ENCODE results near the gene VASN. TPM values are rescaled to one million over a fixed set of nuclear protein-coding genes. Genes with fewer than 3 reads are reported as not detected.
A peak's percentile ranks its signal among the peaks of the same experiment; 100 is the strongest.

VASN gene
- total RNA-seq, 2 experiments from 2014 or later = not detected

DNA sequence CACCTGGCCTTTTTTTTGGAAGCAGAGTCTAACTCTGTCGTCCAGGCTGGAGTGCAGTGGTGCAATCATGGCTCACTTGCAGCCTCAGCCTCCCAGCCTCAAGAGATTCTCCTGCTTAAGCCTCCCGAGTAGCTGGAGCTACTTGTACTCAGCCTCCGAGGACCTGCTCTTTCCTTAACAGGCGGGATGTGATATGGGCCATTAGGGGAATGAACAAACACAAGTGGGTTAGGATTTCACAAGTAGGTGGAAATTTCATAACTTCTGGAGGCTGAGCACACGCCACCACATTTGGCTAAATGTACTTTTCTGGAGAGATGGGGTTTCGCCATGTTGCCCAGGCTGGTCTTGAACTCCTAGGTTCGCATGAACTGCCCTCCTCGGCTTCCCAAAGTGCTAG, 24.6 kb upstream of the VASN start:
- no peak overlapping the region for H3K27ac Mint-ChIP-seq
- H3K4me1 Mint-ChIP-seq = peaks cover 20% of the 10 kb centered on the region
- no peak for DNase-seq
- ATAC-seq = no peak
- intact Hi-C loops (cut with DNase I, micrococcal nuclease) = no loop called here
- ChIA-PET CTCF (interaction anchor here (1.3 to 1.6 kb wide), 2 partner anchors 17 to 74 kb away, joined by 3 to 5 read pairs; no protein-coding TSS in a partner anchor), POLR2A (interaction anchor here (0.6 kb wide), 1 partner anchor 17 kb away, joined by 3 read pairs; no protein-coding TSS in a partner anchor)
- H3K9me3 Mint-ChIP-seq (ENCODE audit: low read depth) = no peaks in the 10 kb centered on the region
- peaks cover 7% of the 10 kb centered on the region for H3K36me3 Mint-ChIP-seq (ENCODE audit: low read depth)
- no peak overlapping the region for H3K4me3 Mint-ChIP-seq
- H3K27me3 Mint-ChIP-seq = no peaks in the 10 kb centered on the region

DNA sequence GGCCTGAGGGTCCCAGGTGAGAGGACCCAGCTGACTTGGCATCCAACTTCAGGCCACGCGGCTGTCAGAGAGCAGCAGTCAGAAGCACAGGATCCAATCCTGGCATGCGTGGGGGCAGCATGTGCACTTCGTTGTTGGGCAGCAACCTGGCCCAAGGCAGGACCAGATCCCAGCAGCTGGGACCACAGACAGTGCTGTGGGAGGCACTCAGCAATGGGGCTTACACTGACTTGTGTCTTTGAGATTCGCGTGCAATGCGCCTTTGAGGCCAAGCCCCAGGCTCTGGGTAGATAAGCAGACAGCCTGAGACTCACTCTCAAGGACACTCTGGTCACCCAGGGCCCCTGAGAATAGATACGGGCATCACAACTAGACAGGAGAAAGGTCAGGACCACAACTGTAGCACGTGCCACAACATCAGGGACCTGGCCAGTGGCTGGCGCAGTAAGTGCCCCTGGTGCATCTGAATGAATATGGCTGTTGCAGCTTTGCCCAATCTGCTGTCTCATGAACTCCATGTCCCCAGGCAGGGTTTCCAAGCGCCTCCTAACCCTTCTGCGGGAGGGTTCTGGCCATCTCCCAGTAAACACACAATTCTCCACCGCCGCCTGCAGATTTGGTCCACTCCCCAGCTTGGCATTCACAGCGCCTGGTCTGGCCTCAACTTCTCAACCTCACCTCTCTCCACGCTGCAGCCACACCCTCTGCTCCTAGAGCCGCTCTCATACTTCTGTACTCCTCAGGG, 23.7 kb upstream of the VASN start:
- Mint-ChIP-seq H3K36me3 (ENCODE audit: low read depth) (peaks cover 7% of the 10 kb centered on the region), H3K27me3 (no peaks in the 10 kb centered on the region), H3K4me1 (peaks cover 20% of the 10 kb centered on the region), H3K4me3 (no peak overlapping the region), H3K9me3 (ENCODE audit: low read depth) (no peaks in the 10 kb centered on the region), H3K27ac (no peak overlapping the region)
- intact Hi-C loops (cut with DNase I, micrococcal nuclease) = no loop called here
- POLR2A ChIA-PET = interaction anchor here (0.6 kb wide), 1 partner anchor 18 kb away, joined by 3 read pairs; no protein-coding TSS in a partner anchor
- CTCF ChIA-PET = interaction anchor here (0.6 kb wide), 1 partner anchor 213 kb away, joined by 3 read pairs; no protein-coding TSS in a partner anchor
- DNase-seq (no peak), ATAC-seq (no peak)

DNA sequence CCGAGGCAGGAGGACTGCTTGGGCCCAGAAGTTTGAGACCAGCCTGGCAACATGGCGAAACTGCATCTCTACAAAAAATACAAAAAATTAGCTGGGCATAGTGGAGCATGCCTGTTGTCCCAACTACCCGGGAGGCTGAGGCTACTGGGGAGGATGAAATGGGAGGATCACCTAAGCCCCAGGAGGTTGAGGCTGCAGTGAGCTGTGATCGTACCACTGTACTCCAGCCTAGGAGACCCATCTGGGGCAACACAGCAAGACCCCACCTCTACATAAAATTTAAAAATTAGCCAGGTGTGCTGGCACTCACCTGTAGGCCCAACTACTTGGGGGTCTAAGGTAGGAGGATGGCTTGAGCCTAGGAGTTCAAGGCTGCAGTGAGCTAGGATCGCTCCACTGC, 22.3 kb upstream of the VASN start:
- H3K27me3 Mint-ChIP-seq = no peaks in the 10 kb centered on the region
- ChIA-PET POLR2A (interaction anchor here (1.3 to 1.6 kb wide), 2 partner anchors 42 to 95 kb away, joined by 5 to 6 read pairs; no protein-coding TSS in a partner anchor), CTCF (interaction anchor here (0.6 to 1.6 kb wide), 7 partner anchors 9 to 715 kb away, joined by 3 read pairs; no protein-coding TSS in a partner anchor)
- peak overlapping the region; percentile 36 for H3K4me3 Mint-ChIP-seq
- ATAC-seq = no peak
- no peak overlapping the region for H3K27ac Mint-ChIP-seq
- peaks cover 20% of the 10 kb centered on the region for H3K4me1 Mint-ChIP-seq
- H3K36me3 Mint-ChIP-seq (ENCODE audit: low read depth) = peaks cover 7% of the 10 kb centered on the region
- DNase-seq = no peak
- intact Hi-C loops (cut with DNase I, micrococcal nuclease) = no loop called here
- H3K9me3 Mint-ChIP-seq (ENCODE audit: low read depth) = no peaks in the 10 kb centered on the region

DNA sequence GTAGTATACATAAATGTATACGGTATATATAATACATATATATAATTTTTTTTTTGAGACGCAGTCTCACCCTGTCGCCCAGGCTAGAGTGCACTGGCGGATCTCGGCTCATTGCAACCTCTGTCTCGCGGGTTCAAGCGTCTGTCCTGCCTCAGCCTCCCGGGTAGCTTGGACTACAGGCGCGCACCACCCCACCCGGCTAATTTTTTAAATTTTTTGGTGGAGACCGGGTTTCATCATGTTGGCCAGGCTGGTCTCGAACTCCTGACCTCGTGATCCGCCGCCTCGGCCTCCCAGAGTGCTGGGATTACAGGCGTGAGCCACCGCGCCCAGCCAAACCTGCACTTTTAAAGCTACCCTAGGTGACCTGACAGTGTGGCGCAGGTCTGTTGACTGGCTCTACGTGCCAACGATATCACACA, 21.3 kb upstream of the VASN start:
- POLR2A ChIA-PET = interaction anchor here (0.6 to 1.6 kb wide), 4 partner anchors 43 to 96 kb away, joined by 4 to 6 read pairs (median 4); no protein-coding TSS in a partner anchor
- no peak for DNase-seq
- Mint-ChIP-seq H3K4me3 (peak overlapping the region; percentile 89), H3K27me3 (no peaks in the 10 kb centered on the region), H3K4me1 (peaks cover 20% of the 10 kb centered on the region), H3K9me3 (ENCODE audit: low read depth) (no peaks in the 10 kb centered on the region), H3K27ac (peak overlapping the region; percentile 88), H3K36me3 (ENCODE audit: low read depth) (peaks cover 7% of the 10 kb centered on the region)
- CTCF ChIA-PET = interaction anchor here (0.7 to 2.0 kb wide), 5 partner anchors 18 to 214 kb away, joined by 3 to 10 read pairs (median 3); no protein-coding TSS in a partner anchor
- intact Hi-C loops (cut with DNase I, micrococcal nuclease) = loop anchor here (2.0 to 10.0 kb wide), 8 partner anchors 67 to 608 kb away; partner anchors contain the start of genes SEC14L5 (in 2 of the 2), ADCY9 (in 1 of the 2), CORO7 (in 1 of the 2) and MGRN1 (in 1 of the 2)
- peak; percentile 10 for ATAC-seq

DNA sequence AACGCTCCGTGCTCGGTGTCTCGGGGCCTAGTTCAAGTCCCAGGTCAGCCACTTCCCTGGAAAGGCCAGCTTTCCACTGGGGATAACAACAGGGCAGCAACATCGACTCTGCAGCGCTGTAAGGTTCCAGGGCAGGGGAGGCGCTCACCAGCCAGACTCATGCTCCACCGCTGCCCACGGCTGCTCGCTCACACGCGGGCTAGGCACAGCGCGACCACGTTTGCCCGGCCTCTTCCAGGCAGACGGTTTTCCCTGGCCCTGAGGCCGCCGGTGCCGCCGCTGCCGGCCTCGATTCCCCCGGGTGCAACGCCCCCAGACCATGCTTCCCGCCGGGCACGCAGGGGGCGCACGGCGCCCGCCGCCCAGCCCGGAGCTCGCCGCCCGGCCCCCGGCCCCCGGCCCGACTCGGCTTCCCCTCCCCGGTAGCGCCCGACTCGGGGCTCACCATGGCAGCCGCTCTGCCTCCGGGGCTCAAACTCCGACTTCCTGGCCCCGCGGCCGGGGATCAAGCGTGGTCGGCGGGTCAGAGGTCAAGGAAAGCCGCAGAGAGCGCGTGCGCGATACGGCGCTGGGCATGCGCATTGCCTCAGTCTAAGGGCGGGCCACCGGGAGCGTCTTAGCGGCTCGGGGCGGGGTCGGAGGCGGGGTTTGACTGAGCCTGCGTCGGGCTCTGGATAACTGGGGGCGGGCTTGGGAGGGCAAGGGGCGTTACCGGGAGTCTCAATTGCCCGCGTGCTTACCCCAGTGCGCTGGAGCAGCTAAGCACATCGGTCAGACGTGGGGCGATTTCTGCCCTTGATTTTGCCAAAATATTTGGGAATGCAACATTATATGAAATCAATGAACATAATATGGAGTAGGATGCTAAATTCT, 20.6 kb upstream of the VASN start, which contains the start of gene PAM16:
PAM16 (minus strand) TSS at position 535 of the 873 bp plus-strand sequence; CDS start at position 448, 87 bp downstream.
- ATAC-seq (peak; percentile 96), DNase-seq (peak; percentile 99)
- ChIA-PET POLR2A (interaction anchor here (0.6 to 1.6 kb wide), 3 partner anchors 44 to 97 kb away, joined by 4 to 8 read pairs (median 6); no protein-coding TSS in a partner anchor), CTCF (interaction anchor here (0.7 to 2.0 kb wide), 7 partner anchors 19 to 214 kb away, joined by 3 to 10 read pairs (median 4); no protein-coding TSS in a partner anchor)
- peak within 1 kb of the TSS; percentile 89 for H3K4me3 Mint-ChIP-seq
- peak within 1 kb of the TSS; percentile 88 for H3K27ac Mint-ChIP-seq
- intact Hi-C loops (cut with DNase I, micrococcal nuclease) = loop anchor here (1.0 to 10.0 kb wide), 18 partner anchors 20 to 608 kb away; partner anchors contain the start of genes CORO7 (in 2 of the 2), SEC14L5 (in 2 of the 2), ADCY9 (in 1 of the 2) and ANKS3 (in 1 of the 2)
- peaks cover 20% of the 10 kb centered on the region for H3K4me1 Mint-ChIP-seq
- H3K9me3 Mint-ChIP-seq (ENCODE audit: low read depth) = no peaks in the 10 kb centered on the region
- H3K36me3 Mint-ChIP-seq (ENCODE audit: low read depth) = peaks cover 7% of the 10 kb centered on the region
- no peaks in the 10 kb centered on the region for H3K27me3 Mint-ChIP-seq

DNA sequence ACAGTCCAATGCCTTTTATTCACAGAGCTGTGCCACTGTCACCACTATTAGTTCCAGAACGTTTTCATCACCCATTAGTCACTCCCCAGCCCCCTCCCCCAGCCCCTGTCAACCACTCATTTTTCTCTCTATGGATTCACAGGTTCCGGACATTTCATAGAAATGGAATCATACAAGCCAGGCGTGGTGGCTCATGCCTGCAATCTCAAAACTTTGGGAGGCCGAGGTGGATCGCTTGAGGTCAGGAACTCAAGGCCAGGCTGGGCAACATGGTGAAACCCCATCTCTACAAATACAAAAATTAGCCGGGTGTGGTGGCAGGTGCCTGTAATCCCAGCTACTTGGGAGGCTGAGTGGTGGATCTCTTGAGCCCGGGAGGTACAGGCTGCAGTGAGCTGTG, 19.8 kb upstream of the VASN start:
- Mint-ChIP-seq H3K4me3 (peak overlapping the region; percentile 89), H3K36me3 (ENCODE audit: low read depth) (peaks cover 7% of the 10 kb centered on the region), H3K27me3 (no peaks in the 10 kb centered on the region), H3K9me3 (ENCODE audit: low read depth) (no peaks in the 10 kb centered on the region), H3K27ac (peak overlapping the region; percentile 61), H3K4me1 (peaks cover 20% of the 10 kb centered on the region)
- intact Hi-C loops (cut with DNase I, micrococcal nuclease) = loop anchor here (1.0 to 10.0 kb wide), 18 partner anchors 19 to 607 kb away; partner anchors contain the start of genes CORO7 (in 2 of the 2), SEC14L5 (in 2 of the 2), ADCY9 (in 1 of the 2) and ANKS3 (in 1 of the 2)
- ChIA-PET CTCF (interaction anchor here (0.7 to 2.0 kb wide), 4 partner anchors 23 to 98 kb away, joined by 3 to 10 read pairs (median 6); no protein-coding TSS in a partner anchor), POLR2A (interaction anchor here (0.9 kb wide), 1 partner anchor 44 kb away, joined by 8 read pairs; no protein-coding TSS in a partner anchor)
- no peak for ATAC-seq
- DNase-seq = peak; percentile 41

DNA sequence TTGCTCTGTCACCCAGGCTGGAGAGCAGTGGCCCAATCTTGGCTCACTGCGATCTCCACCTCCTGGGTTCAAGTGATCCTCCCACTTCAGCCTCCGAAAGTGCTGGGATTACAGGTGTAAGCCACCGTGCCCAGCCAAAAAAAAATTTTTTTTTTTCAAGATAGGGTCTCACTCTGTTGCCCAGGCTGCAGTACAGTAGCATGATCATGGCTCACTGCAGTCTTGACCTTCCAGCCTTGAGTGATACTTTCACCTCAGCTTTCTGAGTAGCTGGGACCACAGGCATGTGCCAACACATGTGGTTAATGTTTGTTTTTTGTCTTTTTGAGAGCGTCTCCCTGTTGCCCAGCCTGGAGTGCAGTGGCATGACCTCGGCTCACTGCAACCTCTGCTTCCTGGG, 18.8 kb upstream of the VASN start:
- Mint-ChIP-seq H3K27ac (no peak overlapping the region), H3K27me3 (no peaks in the 10 kb centered on the region), H3K4me1 (peaks cover 19% of the 10 kb centered on the region), H3K36me3 (ENCODE audit: low read depth) (peaks cover 7% of the 10 kb centered on the region), H3K9me3 (ENCODE audit: low read depth) (no peaks in the 10 kb centered on the region), H3K4me3 (no peak overlapping the region)
- POLR2A ChIA-PET = no interaction called here
- intact Hi-C loops (cut with DNase I, micrococcal nuclease) = loop anchor here (5.0 to 10.0 kb wide), 4 partner anchors 64 to 602 kb away; partner anchors contain the start of genes CORO7 (in 1 of the 2), NUDT16L1 (in 1 of the 2) and SEC14L5 (in 1 of the 2)
- no peak for ATAC-seq
- CTCF ChIA-PET = no interaction called here
- no peak for DNase-seq

DNA sequence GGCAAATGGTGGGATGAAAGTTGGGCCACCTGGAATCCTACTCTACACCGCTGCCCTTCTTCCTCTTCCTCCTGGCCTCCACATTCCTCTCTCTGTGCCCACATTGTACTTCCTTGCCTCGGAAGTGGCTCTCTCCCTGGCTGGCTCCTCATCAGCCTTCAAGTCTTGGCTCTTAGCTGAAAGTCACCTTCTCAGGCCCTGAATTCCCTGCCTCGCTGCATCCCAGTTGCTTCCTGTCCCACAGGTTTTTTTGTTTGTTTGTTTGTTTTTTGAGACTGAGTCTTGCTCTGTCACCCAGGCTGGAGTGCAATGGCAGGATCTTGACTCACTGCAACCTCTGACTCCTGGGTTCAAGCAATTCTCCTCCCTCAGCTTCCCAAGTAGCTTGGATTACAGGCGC, 18.0 kb upstream of the VASN start:
- H3K36me3 Mint-ChIP-seq (ENCODE audit: low read depth) = peaks cover 2% of the 10 kb centered on the region
- intact Hi-C loops (cut with DNase I, micrococcal nuclease) = loop anchor here (5.0 to 10.0 kb wide), 4 partner anchors 64 to 601 kb away; partner anchors contain the start of genes CORO7 (in 1 of the 2), NUDT16L1 (in 1 of the 2) and SEC14L5 (in 1 of the 2)
- H3K4me1 Mint-ChIP-seq = peaks cover 11% of the 10 kb centered on the region
- H3K27ac Mint-ChIP-seq = peak overlapping the region; percentile 38
- CTCF ChIA-PET = interaction anchor here (0.6 kb wide), 1 partner anchor 988 kb away, joined by 3 read pairs; no protein-coding TSS in a partner anchor
- no peaks in the 10 kb centered on the region for H3K27me3 Mint-ChIP-seq
- no peak overlapping the region for H3K4me3 Mint-ChIP-seq
- ATAC-seq = no peak
- DNase-seq = no peak
- H3K9me3 Mint-ChIP-seq (ENCODE audit: low read depth) = no peaks in the 10 kb centered on the region
- POLR2A ChIA-PET = no interaction called here

DNA sequence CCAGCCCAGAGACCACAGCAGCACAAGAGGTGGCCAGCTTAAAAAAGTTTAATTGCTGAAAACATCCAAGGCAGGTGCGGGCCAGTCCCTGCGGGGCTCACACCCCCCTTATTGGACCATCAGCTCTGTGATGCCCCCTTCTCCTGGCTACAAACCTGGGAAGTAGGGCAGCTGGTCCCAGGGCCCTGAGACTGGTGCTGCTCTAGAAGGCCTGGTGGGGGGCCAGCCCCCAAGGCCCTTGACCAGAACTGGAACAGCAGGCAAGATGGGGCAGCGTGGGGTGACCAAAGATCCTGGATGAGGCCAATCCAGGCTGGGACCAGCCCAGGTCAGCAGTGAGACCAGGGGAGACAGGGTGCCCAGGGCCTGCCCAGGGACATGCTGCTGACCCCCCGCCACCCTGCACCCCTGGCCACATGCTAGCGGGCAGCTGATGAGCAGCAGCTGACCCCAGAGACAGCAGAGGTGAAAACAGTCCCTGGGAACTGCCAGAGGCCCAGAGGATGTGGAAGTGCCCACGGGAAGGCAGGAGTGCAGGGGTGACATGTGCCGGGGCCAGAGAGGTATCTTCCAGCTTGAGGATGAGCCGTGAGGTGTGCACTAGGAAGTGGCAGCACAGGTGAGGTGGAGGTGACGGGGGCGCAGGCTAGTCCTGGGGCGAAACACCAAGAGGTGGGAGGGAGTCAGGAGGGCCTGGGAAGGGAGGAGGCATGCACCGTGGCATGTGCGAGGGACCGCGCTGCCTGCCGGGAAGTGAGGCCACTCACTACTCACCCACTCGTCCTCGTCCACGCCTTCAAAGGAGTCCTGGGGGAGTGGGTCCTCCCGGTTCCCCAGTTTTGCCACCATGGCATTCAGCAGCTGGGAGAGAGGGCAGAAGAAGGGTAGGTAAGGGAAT, 16.9 kb upstream of the VASN start:
- DNase-seq (no peak), ATAC-seq (no peak)
- peaks cover 5% of the 10 kb centered on the region for H3K36me3 Mint-ChIP-seq (ENCODE audit: low read depth)
- intact Hi-C loops (cut with DNase I, micrococcal nuclease) = loop anchor here (5.0 to 10.0 kb wide), 4 partner anchors 63 to 600 kb away; partner anchors contain the start of genes CORO7 (in 1 of the 2), NUDT16L1 (in 1 of the 2) and SEC14L5 (in 1 of the 2)
- peaks cover 9% of the 10 kb centered on the region for H3K4me1 Mint-ChIP-seq
- H3K4me3 Mint-ChIP-seq = no peak overlapping the region
- H3K27ac Mint-ChIP-seq = no peak overlapping the region
- ChIA-PET POLR2A (interaction anchor here (1.2 kb wide), 1 partner anchor 9 kb away, joined by 7 read pairs; no protein-coding TSS in a partner anchor), CTCF (no interaction called here)
- H3K9me3 Mint-ChIP-seq (ENCODE audit: low read depth) = no peaks in the 10 kb centered on the region
- H3K27me3 Mint-ChIP-seq = no peaks in the 10 kb centered on the region

All from activated CD4-positive, alpha-beta T cell treated with anti-CD3 and anti-CD28 coated beads for 36 hours (primary cell).